Stimulated activated CD8-positive, alpha-beta memory T cell treated with anti-CD3 and anti-CD28 coated beads, Interleukin-7, amount 100 ng/mL, for 48 hours (primary cell): ENCODE data around the gene LMBR1.
"Not testable (repeated sequence)": the region's sequence is repeated elsewhere in the genome, so short reads cannot be mapped to it uniquely, and the experiment has no call there.

Experiments
- DNase-seq, 2 donors: peaks; one replicate each; pipeline ENCODE4 v3.0.0-alpha.2; 2020; ENCODE audit warnings: low read depth in 1 of 2; ENCODE audit errors: extremely low read depth in 1 of 2

Gene LMBR1

DNA sequence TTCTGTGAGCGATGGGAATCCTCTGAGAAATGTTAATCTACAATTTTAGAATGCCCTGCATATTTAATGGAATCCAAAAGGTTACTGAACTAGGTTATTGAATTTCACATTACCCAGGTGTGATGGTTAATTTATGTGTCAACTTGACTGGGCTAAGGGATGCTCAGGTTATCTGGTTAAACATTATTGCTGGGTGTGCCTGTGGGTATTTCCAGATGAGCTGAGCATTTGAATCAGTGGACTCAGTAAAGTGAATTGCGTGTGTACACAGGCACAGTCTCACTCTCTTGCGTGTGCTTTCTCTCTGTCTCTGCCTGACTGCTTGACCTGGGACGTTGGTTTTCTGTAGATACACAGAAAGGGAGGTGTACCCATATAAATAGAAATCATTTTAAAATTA lies 230.7 kb downstream of the LMBR1 start:
- DNase-seq = no peak

DNA sequence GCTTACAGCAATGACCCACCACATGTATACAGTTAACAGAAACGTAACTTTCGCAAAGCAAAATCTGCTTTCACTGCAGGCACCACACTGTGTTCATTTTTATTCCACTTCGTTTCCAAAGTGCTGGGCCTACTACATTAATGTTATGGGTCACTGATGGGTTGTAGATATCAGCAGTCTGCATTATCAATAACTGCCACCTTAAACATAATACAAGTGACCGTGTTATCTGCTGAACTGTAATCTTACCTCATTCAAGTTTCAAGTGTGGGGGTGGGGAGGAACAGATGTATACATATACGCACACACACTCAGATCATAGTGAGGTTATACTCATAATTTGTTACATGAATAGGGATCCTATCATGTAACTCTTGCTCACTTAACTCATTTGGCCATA lies 231.3 kb downstream of the LMBR1 start:
- no peak for DNase-seq

DNA sequence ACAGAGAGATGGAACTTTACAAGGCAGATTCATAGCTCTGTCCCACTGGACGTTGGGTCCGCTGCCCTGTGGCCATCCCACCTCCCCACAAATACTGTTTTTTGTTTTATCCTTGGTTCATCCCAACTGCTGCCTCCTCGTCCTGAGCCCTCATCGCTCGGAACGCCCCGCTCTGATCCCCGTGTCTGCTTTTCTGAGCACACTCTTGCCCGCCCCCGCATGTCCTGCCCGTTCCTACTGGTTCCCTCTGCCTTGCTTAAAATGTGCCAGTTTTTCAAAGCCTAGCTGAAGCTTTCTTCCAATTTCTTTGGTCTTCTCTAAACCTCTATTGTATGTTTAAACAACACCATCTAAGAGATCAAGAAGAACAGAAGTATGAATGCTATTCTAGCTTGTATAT lies 233.0 kb downstream of the LMBR1 start:
- no peak for DNase-seq

DNA sequence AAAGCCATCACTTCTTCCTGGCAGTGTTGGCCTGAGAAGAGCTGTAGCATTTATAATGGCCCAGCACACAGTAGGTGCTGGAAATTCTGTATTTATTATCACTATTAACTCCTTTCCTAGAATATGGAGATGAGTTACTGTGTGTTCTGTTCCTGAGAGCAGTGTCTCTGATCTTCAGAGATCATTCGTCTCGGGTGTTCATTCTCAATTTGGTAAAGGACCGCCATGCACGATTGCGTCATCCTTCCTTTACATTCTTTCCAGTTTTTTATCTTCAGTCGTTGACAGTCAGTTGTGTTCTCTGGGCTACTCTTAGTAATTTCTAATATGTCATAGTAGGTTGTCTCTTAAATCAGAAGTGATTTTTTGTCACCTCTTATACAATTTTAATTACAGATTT lies 233.8 kb downstream of the LMBR1 start:
- DNase-seq = no peak

DNA sequence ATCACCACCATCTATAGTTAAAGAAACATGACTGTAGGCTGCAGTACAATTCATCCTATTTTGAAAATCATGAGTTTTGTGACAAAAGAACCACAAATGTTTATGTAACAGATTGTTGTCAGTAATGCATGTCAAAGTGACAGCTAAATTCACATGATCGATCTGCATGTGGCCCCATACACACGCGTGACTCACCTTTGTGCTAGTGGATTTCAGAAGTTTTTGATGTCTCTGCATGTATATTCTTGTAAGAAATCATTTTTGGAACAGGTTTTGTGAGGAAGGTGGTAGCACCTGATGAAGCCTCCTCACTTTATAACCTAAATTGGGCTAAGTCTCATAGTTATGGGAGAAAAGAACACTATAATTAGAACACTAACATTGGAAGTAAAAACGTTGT lies 235.3 kb downstream of the LMBR1 start:
- DNase-seq = no peak

DNA sequence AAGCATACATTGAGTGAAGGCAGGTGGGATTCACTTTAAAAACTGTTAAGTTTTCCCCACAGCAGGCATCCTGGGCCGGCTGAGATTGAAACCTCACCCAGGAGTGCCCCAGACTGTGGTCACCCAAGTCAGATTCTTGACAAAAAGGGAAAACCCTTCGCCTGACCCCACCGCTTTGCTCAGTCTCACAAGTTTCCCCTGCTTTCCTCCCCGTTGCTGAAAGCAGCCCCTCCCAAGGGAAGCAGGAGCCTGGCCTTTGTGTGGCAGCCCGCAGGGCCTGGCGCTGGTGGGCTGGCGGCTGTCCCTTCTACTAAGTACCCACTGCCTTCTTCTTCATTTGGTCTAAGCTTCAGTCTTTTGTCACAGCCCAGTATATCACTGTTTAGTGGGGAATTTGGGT lies 236.4 kb downstream of the LMBR1 start:
- no peak for DNase-seq

DNA sequence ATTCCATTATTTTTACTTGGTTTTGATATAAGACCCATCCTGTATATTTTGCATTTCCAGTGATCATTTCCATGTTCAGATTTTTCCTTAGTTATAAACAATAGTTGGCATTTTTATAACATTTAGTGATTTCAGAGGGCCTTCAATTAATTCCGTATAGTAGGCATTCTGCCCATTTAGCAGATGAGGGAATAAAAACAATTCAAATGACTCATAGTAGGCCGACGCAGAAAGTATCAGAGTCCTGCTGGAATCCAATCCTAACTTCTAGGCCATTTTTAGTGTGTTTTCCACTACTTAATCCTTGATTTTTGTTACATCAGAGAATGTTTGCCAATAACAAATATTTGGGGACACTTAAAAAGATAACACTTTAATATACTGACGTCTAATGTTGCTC lies 237.0 kb downstream of the LMBR1 start:
- DNase-seq = no peak

DNA sequence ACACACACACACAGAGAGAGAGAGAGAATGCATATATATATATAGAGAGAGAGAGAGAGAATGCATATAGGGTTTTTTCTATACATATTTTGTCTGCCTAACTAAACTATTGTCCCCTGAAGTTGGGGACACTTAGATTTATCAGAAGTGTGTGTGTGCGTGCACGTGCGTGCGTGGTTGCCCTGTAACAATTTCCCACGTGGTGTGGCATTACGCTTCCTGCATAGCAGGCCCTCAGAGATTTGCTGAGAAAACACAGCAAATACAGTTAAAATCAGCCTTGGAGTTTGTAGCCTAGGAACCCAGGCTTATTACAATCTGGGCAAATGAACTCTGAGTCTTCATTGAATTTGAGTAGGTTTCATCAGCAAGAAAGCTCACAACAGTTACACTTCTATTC lies 237.7 kb downstream of the LMBR1 start:
- DNase-seq = no peak

DNA sequence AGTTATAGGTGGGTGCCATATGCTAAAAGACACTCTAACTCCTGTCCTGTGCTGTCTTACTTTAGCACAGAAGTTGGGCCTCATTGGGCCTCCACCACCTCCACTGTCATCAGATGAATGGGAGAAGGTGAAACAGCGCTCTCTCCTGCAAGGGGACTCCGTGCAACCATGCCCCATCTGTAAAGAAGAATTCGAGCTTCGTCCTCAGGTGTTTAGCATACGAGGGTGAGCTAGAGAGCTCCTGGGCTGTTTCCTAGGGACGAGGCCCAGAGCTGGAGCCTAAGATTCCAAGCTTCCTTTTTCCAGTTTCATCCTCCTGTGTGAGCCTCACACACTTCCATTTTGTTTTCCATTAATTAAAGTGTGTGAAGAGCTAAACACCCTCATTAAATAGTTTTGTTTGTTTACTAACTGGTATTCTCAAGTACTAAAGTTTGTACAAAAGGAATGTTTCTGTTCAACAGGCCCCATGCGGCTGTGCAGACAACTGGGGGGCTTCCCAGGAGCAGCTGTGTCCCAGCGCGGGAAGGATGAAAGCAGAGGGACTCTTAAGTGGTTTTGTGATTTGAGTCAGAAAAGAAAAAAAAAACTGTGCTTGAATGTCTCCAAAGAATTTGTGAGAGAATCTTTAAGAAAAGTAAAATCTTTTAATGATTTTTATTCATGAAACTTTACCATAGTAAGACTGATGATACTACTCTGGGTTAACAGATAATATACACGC lies 238.3 kb downstream of the LMBR1 start:
- DNase-seq = no peak

DNA sequence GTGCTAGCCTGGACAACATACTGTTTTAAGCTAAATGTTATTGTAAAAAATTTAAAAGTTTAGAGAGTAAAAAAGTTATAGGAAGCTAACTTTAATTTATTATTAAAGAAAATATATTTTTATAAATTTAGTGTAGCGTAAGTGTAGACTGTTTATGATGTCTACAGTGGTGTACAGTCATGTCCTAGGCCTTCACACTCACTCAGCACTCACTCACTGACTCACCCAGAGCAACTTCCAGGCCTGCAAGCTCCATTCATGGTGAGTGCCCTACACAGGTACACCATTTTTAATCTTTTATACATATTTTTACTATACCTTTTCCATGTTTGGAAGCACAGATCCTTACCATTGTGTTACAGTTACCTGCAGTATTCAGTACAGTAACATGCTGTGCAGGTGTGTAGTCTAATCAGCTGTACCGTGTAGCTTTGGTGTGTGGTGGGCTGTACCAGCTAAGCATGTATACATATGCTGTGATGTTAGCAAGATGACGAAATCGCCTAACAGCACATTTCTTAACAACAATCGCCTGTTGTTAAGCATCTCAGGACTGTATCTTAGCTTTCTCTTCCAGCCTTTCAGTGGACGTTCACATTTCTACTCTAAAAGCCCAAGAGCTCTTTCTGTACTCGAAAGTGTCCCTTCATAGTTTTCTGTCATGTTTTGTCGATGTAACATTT lies 240.0 kb downstream of the LMBR1 start:
- no peak for DNase-seq

DNA sequence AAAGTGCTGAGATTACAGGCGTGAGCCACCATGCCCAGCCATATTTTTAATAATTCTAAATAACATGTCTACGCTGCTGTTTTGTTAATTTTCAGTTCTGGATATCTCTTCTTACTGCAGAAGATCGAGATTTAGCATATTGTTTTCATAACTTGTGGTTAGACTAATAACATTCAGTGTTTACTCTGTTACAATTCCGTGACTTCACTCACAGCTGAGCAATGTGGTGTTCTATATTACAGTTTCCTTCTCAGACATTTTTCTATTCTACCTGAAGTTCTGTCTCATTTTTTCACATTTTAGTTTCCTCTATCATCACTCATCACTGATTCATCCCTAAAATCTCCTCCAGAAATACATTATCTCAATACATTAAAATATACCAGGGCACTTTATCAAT lies 241.5 kb downstream of the LMBR1 start:
- DNase-seq = no peak

DNA sequence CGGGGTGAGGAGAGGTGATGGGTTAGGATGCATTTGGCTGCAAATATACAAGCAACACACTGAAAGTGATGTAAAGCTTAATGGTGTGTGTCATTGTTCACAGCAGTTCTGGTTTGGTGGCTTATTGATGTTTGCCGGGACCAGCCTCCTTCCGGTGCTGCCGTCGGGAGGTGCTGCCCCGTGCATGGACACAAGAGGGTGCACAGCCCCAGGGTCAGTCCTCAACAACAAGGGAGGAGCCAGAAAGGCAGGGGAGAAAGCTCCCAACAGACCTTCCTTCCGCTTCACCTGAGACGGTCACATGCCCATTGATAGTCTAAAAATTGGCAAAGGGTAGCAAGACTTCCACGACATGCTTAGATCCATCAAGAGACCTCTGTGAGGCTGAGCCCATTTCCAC lies 242.9 kb downstream of the LMBR1 start:
- DNase-seq = no peak

DNA sequence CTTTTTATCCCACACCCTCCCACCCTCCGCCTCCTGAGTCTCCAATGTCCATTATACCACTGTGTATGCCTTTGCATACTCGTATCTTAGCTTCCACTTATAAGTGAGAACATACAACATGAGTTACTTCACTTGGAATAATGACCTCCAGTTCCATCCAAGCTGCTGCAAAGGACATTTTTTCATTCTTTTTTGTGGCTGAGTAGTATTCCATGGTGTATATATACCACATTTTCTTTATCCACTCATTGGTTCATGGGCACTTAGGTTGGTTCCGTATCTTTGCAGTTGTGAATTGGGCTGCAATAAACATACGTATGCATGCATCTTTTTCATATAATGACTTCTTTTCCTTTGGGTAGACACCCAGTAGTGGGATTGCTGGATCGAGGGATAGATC lies 245.7 kb downstream of the LMBR1 start:
- not testable (repeated sequence) for DNase-seq

DNA sequence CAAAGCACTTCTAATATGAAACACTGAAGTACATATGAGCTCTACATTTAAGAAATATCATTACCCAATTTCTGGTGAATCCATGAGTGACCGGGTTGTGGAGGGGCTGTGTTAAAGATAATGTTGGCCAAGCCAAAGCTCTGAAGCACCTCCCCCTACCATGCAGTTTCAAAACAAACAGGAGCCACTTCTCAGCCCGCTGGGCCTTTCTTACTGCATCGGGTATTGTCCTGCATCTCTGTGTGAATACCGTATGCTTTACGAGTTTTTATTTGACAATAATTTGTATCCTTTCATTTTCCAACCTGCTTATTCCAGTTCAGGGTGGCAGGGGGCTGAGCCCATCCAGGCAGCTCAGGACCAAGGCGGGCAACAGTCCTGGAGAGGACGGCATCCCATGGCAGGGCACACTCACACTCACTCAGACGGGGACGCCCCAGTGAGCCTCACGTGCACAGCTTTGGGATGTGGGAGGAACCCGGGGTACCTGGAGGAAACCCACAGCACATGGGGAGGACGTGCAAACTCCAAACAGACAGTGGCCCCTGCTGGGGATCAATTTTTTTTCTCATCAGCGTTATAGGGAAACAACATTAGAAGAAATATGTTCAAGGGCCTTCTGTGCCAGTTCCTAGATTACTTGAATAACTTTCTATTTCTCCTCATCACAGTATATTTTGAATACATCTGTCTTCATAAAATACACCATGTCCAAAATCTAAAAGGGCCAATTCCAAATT lies 250.5 kb downstream of the LMBR1 start:
- no peak for DNase-seq

DNA sequence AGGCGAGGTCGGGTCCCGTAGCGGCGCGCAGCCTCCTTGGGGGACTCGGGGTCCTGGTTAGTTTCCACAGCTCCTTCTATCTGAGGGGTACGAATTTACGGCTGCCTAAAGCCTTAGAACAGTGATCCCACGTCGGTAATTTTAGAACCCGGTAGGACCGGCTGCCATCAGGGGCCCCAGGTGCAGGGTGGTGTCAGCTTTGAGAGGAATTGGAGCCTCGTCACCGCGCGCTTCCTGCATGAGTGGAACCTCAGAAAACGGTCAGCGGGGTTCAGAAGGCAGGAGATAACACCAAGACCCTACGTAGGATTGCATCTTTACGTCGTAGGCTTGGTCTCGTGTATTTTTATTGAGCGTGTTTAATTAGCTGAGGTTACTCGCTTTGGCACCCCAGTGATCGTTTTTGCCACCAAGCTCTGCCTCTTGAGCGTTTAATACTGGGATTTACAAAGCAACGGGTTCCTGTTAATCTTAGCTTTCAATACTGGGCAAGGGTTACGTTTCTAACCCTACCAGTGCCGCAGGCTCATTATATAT lies 252.0 kb downstream of the LMBR1 start:
- DNase-seq = peak; percentile 10 to 50

DNA sequence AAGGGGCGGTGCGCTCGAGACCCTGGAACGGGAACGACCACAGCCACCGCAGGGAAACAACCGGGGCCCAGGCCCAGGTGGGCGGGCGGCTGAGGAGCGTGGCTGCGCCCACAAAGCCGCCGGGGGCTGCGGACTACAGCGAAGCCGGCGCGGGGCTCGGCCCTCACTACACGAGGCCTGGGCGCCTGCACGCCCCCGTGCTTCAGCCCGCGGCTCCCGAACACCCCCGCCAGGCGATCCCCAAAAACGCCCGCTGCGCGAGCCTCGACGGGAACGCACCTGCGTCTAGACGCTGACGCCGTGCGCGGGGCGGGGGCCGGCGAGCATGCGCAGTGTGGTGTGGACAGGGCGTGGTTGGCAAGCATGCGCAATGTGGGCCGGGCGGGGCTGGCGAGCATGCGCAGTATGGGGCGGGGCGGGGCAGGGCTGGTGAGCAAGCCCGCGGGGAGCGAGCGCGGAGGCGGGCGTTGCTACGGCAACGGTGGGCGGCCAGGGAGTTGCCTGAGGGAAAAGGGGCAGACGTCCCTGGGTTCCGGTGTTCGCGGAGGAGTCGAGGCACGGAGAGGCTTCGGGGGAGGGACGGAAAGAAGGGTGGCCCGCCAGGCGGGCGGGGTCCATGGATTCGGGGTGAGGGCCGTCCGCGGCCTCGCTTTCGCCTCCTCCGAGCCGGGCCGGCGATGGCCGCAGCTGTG lies 252.6 kb downstream of the LMBR1 start, which contains the start of gene RNF32:
RNF32 (plus strand) TSS at position 518 of the 692 bp plus-strand sequence. CDS start 3,104 bp downstream, outside the sequence.
- peak; percentile 92 to 97 for DNase-seq

DNA sequence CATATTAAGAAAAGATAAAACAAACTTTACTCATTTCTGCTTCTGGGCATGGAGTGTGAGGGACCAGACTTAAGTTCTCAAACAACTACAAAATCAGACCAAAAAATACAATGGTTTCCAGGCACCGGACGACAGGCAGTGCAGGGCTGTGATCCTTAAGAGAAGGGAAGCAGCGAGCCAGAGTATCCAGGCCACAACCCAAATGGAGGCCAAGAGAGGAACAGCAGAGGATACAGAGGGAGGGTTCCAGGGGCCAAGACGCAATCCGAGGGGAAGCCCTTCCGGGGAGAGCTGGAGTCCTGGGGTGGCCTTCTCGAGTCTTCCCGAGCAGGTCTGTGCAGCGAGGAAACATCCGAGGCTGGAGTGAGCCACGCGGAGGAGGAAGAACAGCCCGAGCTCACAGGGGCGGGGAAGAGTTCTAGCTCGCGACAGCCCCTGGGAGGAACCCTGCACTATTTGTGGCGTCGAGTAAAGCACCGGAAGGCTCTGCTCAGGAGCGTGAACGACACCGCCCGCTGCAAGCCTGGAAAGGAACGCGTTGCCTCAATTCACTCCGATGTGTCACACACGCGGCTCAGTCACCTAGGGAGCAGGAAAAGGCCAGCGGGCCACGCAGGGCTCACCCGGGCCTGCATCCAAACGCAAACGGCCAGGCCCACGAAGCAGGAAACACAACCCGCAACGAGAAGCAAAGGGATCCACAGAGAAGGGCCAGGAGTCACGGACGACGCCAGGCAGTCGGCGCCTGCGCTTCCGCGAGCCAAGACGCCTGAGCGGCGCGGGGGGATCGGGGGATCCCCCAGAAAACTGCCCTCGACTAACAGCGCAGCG lies 253.3 kb downstream of the LMBR1 start:
- DNase-seq = no peak

DNA sequence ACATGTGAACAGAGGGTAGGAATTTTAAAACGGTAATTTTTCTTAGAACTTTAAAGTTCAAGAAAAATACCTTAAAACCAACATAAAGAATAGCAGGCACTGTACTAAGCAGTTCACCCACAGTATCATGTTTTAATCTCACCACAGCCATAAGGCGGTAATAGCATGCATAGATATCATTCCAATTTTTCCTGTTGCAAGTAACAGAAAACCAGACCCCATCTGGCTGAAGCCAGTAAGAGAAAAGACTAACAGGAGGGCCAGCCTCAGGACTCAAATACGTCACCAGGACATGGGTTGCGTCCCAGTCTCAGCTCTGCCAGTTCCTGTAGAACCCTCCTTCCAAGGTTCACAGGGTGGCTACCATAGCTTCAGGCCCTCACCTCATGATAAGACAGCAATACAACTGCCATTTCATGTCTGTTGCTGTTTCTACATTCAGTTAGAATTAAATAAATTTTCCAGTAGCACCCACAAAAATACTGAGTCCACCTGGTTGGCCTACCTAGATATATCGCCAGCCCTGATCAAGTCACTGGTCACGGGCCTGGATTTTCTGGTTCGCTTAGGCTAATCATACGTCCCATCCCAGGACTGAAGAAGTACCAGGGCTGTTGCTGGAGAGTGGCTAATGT lies 254.4 kb downstream of the LMBR1 start:
- no peak for DNase-seq

DNA sequence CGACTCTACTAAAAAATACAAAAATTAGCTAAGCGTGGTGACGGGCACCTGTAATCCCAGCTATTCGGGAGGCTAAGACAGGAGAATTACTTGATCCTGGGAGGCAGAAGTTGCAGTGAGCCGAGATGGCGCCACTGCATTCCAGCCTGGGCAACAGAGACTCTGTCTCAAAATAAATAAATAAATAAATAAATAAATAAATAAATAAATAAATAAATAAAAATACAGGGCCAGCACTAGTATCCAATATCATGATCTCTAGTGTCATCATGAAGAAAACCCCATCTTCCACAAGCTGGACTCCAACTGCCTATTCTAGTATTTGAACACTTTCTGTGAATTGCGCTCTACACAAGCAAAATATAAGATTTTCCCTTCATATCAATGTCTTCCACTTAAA lies 255.9 kb downstream of the LMBR1 start:
- not testable (repeated sequence) for DNase-seq
